Osteocyte (in vitro differentiated cells): ENCODE data around the gene SPON1. TPM values are rescaled to one million over a fixed set of nuclear protein-coding genes. Genes with fewer than 3 reads are reported as not detected.
"Not testable (repeated sequence)": the region's sequence is repeated elsewhere in the genome, so short reads cannot be mapped to it uniquely, and the experiment has no call there.

Experiments used
- DNase-seq: peaks from one replicate; pipeline ENCODE4 v3.0.0; 2021; ENCODE audit warnings: mixed read lengths; ENCODE audit not compliant: unreplicated experiment; ENCODE audit errors: extremely low spot score
- H3K27ac Mint-ChIP-seq: one replicate; pipeline ENCODE4 v1.8.0; 2021; ENCODE audit warnings: mild to moderate bottlenecking, mixed read lengths; ENCODE audit not compliant: unreplicated experiment
- H3K27me3 Mint-ChIP-seq: one replicate; pipeline ENCODE4 v1.8.0; 2021; ENCODE audit warnings: mixed read lengths; ENCODE audit not compliant: unreplicated experiment
- H3K36me3 Mint-ChIP-seq: one replicate; pipeline ENCODE4 v1.8.0; 2021; ENCODE audit warnings: mixed read lengths; ENCODE audit not compliant: unreplicated experiment
- H3K4me1 Mint-ChIP-seq: one replicate; pipeline ENCODE4 v1.8.0; 2021; ENCODE audit warnings: mixed read lengths; ENCODE audit not compliant: unreplicated experiment
- H3K4me3 Mint-ChIP-seq: one replicate; pipeline ENCODE4 v1.8.0; 2021; ENCODE audit warnings: mild to moderate bottlenecking, moderate library complexity, mixed read lengths; ENCODE audit not compliant: unreplicated experiment
- H3K9me3 Mint-ChIP-seq: one replicate; pipeline ENCODE4 v1.8.0; 2021; ENCODE audit warnings: mixed read lengths; ENCODE audit not compliant: unreplicated experiment
- total RNA-seq: library from RNA; stranded (reverse); gene quantifications from 2 replicates; pipeline ENCODE4 v1.2.1, GENCODE V29; 2021
- TF ChIP-seq, protein P1 (sequence below): fragments of 200-600 bp; sonication (generic); IDR thresholded peaks from 2 replicates; pipeline ENCODE4 v1.5.0; 2021; ENCODE audit warnings: antibody characterized with exemption, mild to moderate bottlenecking, moderate library complexity

SPON1 gene
- total RNA-seq, 1 donor from 2014 or later = 0.05 TPM

DNA sequence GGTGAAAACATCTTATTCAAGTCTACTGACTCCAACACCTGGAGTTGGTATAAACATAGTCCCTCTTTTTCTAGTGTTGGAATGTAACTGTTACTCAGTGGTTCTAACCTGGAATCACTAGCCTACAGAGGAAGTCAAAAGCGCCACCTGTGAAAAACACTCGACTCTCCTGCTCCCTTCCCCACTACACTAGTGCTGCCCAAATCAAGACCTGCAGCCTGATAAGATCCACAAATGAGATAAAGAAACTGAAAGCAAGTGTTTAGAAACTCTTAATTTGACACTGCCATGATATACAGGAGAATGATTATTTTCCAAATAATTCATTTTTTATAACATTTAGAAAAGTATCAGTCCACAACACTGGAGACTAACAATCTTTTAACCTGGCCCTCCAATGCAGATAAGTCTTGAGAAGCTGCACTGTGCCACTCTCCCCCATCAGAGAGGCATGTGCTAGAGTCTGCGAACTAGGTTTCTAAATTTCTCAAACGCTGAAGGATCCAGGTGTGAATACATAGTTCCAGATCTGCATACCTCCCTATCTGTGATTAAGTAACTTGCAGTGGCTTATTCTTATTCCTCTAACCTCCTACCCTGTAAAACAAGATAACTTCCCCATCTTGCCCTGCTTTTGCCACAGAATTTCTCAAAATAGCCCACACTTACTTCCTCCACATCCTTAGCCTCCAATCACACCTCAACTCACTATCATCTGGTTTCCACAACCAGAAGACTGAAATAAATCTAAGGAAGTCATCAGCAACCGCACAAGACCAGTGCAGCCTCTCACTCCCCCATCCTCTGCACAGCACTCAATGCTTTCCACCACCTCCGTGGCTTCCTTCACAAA lies 308.4 kb downstream of the SPON1 start:
- Mint-ChIP-seq H3K4me1 (peaks cover 30% of the 10 kb centered on the region), H3K27ac (no peak overlapping the region), H3K27me3 (no peaks in the 10 kb centered on the region), H3K4me3 (no peak overlapping the region), H3K36me3 (peaks cover 32% of the 10 kb centered on the region), H3K9me3 (no peaks in the 10 kb centered on the region)
- DNase-seq = no peak
- TF ChIP-seq, protein P1, sequence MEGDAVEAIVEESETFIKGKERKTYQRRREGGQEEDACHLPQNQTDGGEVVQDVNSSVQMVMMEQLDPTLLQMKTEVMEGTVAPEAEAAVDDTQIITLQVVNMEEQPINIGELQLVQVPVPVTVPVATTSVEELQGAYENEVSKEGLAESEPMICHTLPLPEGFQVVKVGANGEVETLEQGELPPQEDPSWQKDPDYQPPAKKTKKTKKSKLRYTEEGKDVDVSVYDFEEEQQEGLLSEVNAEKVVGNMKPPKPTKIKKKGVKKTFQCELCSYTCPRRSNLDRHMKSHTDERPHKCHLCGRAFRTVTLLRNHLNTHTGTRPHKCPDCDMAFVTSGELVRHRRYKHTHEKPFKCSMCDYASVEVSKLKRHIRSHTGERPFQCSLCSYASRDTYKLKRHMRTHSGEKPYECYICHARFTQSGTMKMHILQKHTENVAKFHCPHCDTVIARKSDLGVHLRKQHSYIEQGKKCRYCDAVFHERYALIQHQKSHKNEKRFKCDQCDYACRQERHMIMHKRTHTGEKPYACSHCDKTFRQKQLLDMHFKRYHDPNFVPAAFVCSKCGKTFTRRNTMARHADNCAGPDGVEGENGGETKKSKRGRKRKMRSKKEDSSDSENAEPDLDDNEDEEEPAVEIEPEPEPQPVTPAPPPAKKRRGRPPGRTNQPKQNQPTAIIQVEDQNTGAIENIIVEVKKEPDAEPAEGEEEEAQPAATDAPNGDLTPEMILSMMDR = no peak

DNA sequence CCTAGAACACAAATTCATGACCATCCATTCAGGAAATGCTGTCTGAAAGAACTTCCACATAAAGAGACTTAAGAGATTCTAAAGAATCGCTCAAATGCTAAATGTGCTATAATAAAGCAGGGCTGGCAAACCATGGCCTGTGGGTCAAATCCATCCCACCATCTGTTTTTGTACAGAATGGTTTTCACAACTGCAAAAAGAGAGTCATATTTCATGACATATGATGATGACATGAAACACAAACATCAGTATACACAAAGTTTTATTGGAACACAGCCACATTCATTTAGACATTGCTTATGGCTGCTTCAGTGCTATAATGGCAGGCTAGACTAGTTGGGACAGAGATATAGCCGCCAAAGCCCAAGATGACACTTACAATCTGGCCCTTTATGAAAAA lies 311.4 kb downstream of the SPON1 start:
- TF ChIP-seq, protein P1 = no peak
- Mint-ChIP-seq H3K27ac (peak overlapping the region; percentile 27), H3K36me3 (peaks cover 39% of the 10 kb centered on the region), H3K4me1 (peaks cover 24% of the 10 kb centered on the region), H3K9me3 (no peaks in the 10 kb centered on the region), H3K4me3 (no peak overlapping the region), H3K27me3 (no peaks in the 10 kb centered on the region)
- no peak for DNase-seq

DNA sequence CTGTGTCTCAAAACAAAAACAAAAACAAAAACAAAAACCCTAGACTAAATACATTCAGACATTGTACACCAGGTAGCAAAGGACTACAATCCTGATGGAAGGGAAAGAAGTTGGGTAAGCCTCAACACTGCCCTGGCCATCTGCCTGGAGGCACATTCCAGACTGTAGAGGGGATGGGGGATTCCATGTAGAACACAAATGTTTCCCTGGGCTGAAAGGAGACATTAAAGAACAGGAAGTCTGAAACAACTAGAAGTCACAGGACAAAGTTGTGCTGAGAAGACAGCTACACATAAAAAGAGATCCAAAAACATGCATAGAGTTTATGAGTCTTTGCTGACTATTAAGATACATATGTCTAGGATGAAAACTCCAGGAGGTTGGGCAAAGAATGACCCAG lies 312.6 kb downstream of the SPON1 start:
- Mint-ChIP-seq H3K27me3 (no peaks in the 10 kb centered on the region), H3K9me3 (no peaks in the 10 kb centered on the region), H3K4me3 (no peak overlapping the region), H3K27ac (peak overlapping the region; percentile 72), H3K36me3 (peaks cover 40% of the 10 kb centered on the region), H3K4me1 (peaks cover 24% of the 10 kb centered on the region)
- TF ChIP-seq, protein P1 = no peak
- no peak for DNase-seq

DNA sequence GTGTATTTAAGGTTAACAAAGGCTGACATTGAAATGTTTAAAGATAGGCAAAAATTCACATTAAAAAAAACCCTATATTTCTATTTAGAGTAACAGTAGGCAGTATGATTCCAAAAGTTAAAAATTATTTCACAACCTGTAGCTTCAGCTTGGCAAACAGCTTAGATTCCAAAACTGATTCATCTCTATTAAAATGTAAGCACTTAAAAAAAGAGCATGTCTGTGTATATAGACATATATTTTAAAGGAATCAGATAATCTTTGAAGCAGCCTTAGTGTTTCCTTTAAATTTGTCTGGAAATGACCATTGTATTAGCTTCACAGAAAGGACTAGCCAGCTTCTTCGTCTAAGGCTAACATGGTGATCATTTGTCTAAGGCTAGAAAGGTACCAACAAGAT lies 316.3 kb downstream of the SPON1 start:
- H3K4me3 Mint-ChIP-seq, H3K27me3 Mint-ChIP-seq, H3K9me3 Mint-ChIP-seq, DNase-seq: not testable (repeated sequence)
- Mint-ChIP-seq H3K36me3 (peaks cover 41% of the 10 kb centered on the region), H3K4me1 (peaks cover 19% of the 10 kb centered on the region), H3K27ac (peak overlapping the region; percentile 38)

DNA sequence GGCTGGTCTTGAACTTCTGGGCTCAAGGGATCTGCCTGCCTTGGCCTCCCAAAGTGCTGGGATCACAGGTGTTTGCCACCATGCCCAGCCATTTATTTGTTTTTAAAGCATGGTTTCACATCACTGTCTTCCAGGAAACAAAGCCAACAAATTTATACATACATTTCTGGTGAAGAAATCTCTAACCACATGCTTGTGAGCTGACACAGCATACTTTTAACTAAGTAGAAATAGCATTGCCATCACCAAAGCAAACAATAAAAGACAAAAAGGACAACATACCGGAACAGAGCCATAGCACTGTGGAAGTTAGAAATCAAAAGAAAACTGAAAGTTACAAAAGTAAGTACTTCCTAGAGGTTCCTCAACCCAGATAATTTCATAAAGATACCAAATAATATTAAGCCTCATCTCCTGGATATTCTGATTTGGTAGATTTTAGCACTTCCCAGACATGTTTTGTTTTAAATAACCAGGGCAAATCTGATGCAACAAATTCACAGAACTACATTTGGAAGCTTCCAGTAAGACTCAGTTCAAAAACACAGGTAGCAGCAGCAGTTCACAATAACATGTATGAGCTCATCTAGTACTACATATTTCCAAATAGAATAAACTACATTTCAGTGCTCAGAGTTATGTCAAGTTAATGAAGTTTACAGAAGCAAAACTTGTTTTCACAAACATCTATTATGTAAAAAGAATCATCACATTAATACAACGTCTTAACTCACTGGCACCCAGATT lies 325.8 kb downstream of the SPON1 start:
- peak overlapping the region; percentile 92 for H3K27ac Mint-ChIP-seq
- H3K4me3 Mint-ChIP-seq = peak overlapping the region; percentile 50
- no peaks in the 10 kb centered on the region for H3K27me3 Mint-ChIP-seq
- no peak for DNase-seq
- peaks cover 19% of the 10 kb centered on the region for H3K4me1 Mint-ChIP-seq
- peaks cover 38% of the 10 kb centered on the region for H3K36me3 Mint-ChIP-seq
- H3K9me3 Mint-ChIP-seq = no peaks in the 10 kb centered on the region
- TF ChIP-seq, protein P1 = no peak
